GM12878 (cell line): Measurements from ENCODE around the gene CCM2. TPM values are rescaled to one million over a fixed set of nuclear protein-coding genes. Genes with fewer than 3 reads are reported as not detected.

Experiments used
- ATAC-seq: fragments of 200-7000 bp; cut with Tn5 transposase; 3 replicates; pipeline ENCODE4 v1.9.1; 2020; ENCODE audit warnings: mild to moderate bottlenecking, moderate library complexity
- BruUV-seq: library from RNA; stranded (reverse); fragments of 400-500 nt; replicated peaks from 2 replicates; lab custom pipeline; 2021; lab: Mats Ljungman, UMichigan
- CTCF ChIA-PET: fragments of 300-600 bp; sonication (Branson Sonifier 250); formaldehyde crosslinking; extraction: SDS; loops from one replicate; lab custom pipeline; 2021; ENCODE audit warnings: inconsistent platforms; lab: Yijun Ruan, JAX
- POLR2A ChIA-PET: fragments of 350-600 bp; formaldehyde crosslinking; extraction: SDS; loops from one replicate; lab custom pipeline; 2021; ENCODE audit warnings: inconsistent platforms; lab: Charles Lee
- RAD21 ChIA-PET: fragments of 300-600 bp; sonication (Branson Sonifier 250); formaldehyde crosslinking; loops from one replicate; lab custom pipeline; 2023; ENCODE audit warnings: antibody characterized with exemption; ENCODE audit not compliant: unreplicated experiment; lab: Charles Lee
- SMC1A ChIA-PET: fragments of 300-600 bp; sonication (Branson Sonifier 250); formaldehyde crosslinking; loops from one replicate; lab custom pipeline; 2023; ENCODE audit not compliant: unreplicated experiment, uncharacterized antibody; lab: Charles Lee
- DNase-seq: peaks from one replicate; pipeline ENCODE4 v3.0.0-alpha.2; 2011; ENCODE audit warnings: low read depth, low spot score
- FAIRE-seq: peaks from 3 replicates; lab custom pipeline; 2011; peaks lifted over from hg19 to GRCh38; lab: Jason Lieb, UNC
- H2AFZ ChIP-seq: 2 replicates; pipeline ENCODE4 v1.6.0; 2011; ENCODE audit warnings: low read depth, low read length, control low read depth; ENCODE audit not compliant: control insufficient read depth
- H3K27ac ChIP-seq: 2 replicates; pipeline ENCODE4 v1.5.1; 2011; ENCODE audit warnings: control low read depth; ENCODE audit not compliant: control insufficient read depth, insufficient read depth
- H3K27me3 ChIP-seq, 2 experiments: replicated peaks in 1 of 2; 2 replicates each; pipeline versions ENCODE4 v1.6.0 to v1.6.1; 2011; ENCODE audit warnings: low read length in 1 of 2; ENCODE audit not compliant: control insufficient read depth in 2 of 2, insufficient read depth in 2 of 2
- H3K36me3 ChIP-seq, 2 experiments: 2 replicates each; pipeline ENCODE4 v1.5.1; 2011; ENCODE audit warnings: low read length in 1 of 2; ENCODE audit not compliant: control insufficient read depth in 2 of 2, insufficient read depth in 2 of 2
- H3K4me1 ChIP-seq: 2 replicates; pipeline ENCODE4 v1.6.1; 2011; ENCODE audit warnings: mild to moderate bottlenecking, low read length, moderate library complexity, mixed read lengths; ENCODE audit not compliant: control insufficient read depth, insufficient read depth
- H3K4me2 ChIP-seq: 2 replicates; pipeline ENCODE4 v1.6.0; 2011; ENCODE audit warnings: control low read depth; ENCODE audit not compliant: control insufficient read depth, insufficient read depth
- H3K4me3 ChIP-seq: fragments of 200-600 bp; sonication (generic); 2 replicates; pipeline ENCODE4 v1.5.1; 2016
- H3K79me2 ChIP-seq: 2 replicates; pipeline ENCODE4 v1.6.0; 2011; ENCODE audit warnings: low read length; ENCODE audit not compliant: control insufficient read depth, insufficient read depth
- H3K9ac ChIP-seq: 2 replicates; pipeline ENCODE4 v1.8.0; 2011; ENCODE audit warnings: low read length, control low read depth, mixed read lengths; ENCODE audit not compliant: control insufficient read depth, insufficient read depth
- H3K9me3 ChIP-seq: replicated peaks from 3 replicates; pipeline ENCODE4 v1.5.1; 2011; ENCODE audit warnings: mild to moderate bottlenecking, low read length; ENCODE audit not compliant: control insufficient read depth, insufficient read depth
- H4K20me1 ChIP-seq: 2 replicates; pipeline ENCODE4 v1.6.0; 2011; ENCODE audit not compliant: control insufficient read depth, insufficient read depth
- EZH2 ChIP-seq: IDR thresholded peaks from 2 replicates; pipeline ENCODE4 v1.6.1; 2012; ENCODE audit warnings: low read depth, mild to moderate bottlenecking, control low read depth, inconsistent platforms, low read length, borderline replicate concordance; ENCODE audit not compliant: control insufficient read depth
- MLLT1 ChIP-seq: fragments of 450-650 bp; IDR thresholded peaks from 2 replicates; pipeline ENCODE4 v1.6.1; 2016; ENCODE audit warnings: mild to moderate bottlenecking
- NR2C1 ChIP-seq: fragments of 450-650 bp; IDR thresholded peaks from 2 replicates; pipeline ENCODE4 v1.6.1; 2017; ENCODE audit warnings: antibody characterized with exemption, mild to moderate bottlenecking, moderate library complexity
- PKNOX1 ChIP-seq: fragments of 450-650 bp; IDR thresholded peaks from 2 replicates; pipeline ENCODE4 v1.6.1; 2016; ENCODE audit warnings: mild to moderate bottlenecking
- POLR2AphosphoS5 ChIP-seq: IDR thresholded peaks from 2 replicates; pipeline ENCODE4 v1.6.1; 2011; ENCODE audit warnings: mild to moderate bottlenecking, low read length, inconsistent platforms
- REST ChIP-seq: IDR thresholded peaks from 2 replicates; pipeline ENCODE4 v1.6.1; 2012; ENCODE audit warnings: mild to moderate bottlenecking, low read depth, low read length
- SREBF1 ChIP-seq: IDR thresholded peaks from 2 replicates; pipeline ENCODE4 v1.6.1; 2012; ENCODE audit warnings: mild to moderate bottlenecking, low read length
- TCF7 ChIP-seq: IDR thresholded peaks from 2 replicates; pipeline ENCODE4 v1.6.1; 2014; ENCODE audit warnings: antibody characterized with exemption, borderline replicate concordance
- YY1 ChIP-seq: IDR thresholded peaks from 2 replicates; pipeline ENCODE4 v1.6.1; 2011; ENCODE audit warnings: low read depth, mild to moderate bottlenecking, low read length
- ZNF274 ChIP-seq: IDR thresholded peaks from one replicate; pipeline ENCODE4 v1.8.0; 2011; ENCODE audit not compliant: insufficient read length, insufficient read depth
- WGBS: methylation state at CpG from one replicate; pipeline ENCODE4 v1.1.6; 2016; ENCODE audit warnings: low lambda C conversion rate; ENCODE audit not compliant: insufficient replicate concordance, insufficient coverage; ENCODE audit errors: missing lambda C conversion rate; 5-methylcytosine and 5-hydroxymethylcytosine counted together
- in situ Hi-C: fragments of 300-500 bp; cut with MboI; formaldehyde crosslinking; loops from 9 replicates; pipeline ENCODE4 v1.14.3; 2018; ENCODE audit warnings: mixed read lengths
- intact Hi-C: fragments of 100-400 bp; cut with micrococcal nuclease; formaldehyde crosslinking; loops from one replicate; pipeline ENCODE4 v1.14.2; 2022; ENCODE audit not compliant: unreplicated experiment
- polyA plus RNA-seq, 11 experiments: library from polyadenylated mRNA; depleted of rRNA in 4 of 11; unstranded in 6 of 11; stranded (reverse) in 5 of 11; fragments of >200 nt; fragmentation: Nextera tagmentation in 4 of 11; fragmentation: Illumina TruSeq in 1 of 11; extraction: Ambion mirVana in 4 of 11; extraction: Trizol in 1 of 11; gene quantifications; 1 replicate in 1 of 11; 2 replicates in 10 of 11; pipeline versions ENCODE4 v1.2.1 to v1.2.3, GENCODE V29; 2011 to 2016; ENCODE audit warnings: inconsistent platforms in 2 of 11, missing spikeins in 2 of 11, low read depth in 1 of 11
- total RNA-seq, 4 experiments: library from RNA; depleted of rRNA in 3 of 4; stranded (reverse); fragments of >200 nt in 3 of 4; fragmentation: Illumina TruSeq in 1 of 4; extraction: Trizol in 1 of 4; gene quantifications; 2 replicates each; pipeline versions ENCODE4 v1.2.1 to v1.2.3, GENCODE V29; 2013 to 2021
- TF ChIP-seq, protein P1 (sequence below): fragments of 450-650 bp; IDR thresholded peaks from 2 replicates; pipeline ENCODE4 v1.6.1; 2017; ENCODE audit warnings: antibody characterized with exemption, mild to moderate bottlenecking, moderate library complexity

Gene CCM2
- total and polyA plus RNA-seq, 10 of the 15 experiments (the other 5 are each of a cell fraction or from before 2014, with no cell fraction given), result 1.00 to 82.3 (median 48.7) TPM

DNA sequence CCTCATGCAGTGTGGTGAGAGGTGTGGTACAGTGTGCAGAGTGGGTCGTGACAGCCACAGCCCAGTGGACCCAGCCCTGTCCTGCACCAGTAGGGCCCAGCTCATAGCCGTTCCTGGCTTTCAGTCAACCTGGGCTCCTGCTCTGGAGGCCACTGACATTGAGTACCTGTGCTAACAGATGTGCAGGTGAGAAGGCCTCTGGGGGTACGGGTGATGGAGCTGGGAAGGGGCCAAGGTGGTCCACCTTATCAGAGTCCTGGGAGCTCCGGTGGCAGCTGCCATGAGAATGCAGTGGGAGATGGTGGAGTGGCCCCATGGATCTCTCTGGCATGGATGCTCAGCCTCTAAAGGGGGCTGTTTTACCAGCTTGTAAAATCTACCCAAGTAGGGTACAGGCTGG, 117.6 kb downstream of the CCM2 start:
- no peaks in the 10 kb centered on the region for H3K79me2 ChIP-seq
- no peak overlapping the region for H3K9ac ChIP-seq
- no peak overlapping the region for H2AFZ ChIP-seq
- H4K20me1 ChIP-seq, result no peaks in the 10 kb centered on the region
- no peak overlapping the region for H3K4me2 ChIP-seq
- H3K27me3 ChIP-seq, result no peaks in the 10 kb centered on the region; a peak in 1 of 4 replicates
- H3K4me3 ChIP-seq, result no peak overlapping the region
- no peak overlapping the region for H3K27ac ChIP-seq
- no peak for FAIRE-seq
- ChIA-PET POLR2A (interaction anchor here (0.6 kb wide), 1 partner anchor 129 kb away, joined by 4 read pairs; no protein-coding TSS in a partner anchor), CTCF (interaction anchor here (2.6 kb wide), 1 partner anchor 18 kb away, joined by 7 read pairs; no protein-coding TSS in a partner anchor), SMC1A (interaction anchor here (0.6 to 1.0 kb wide), 3 partner anchors 123 to 237 kb away, joined by 3 read pairs; no protein-coding TSS in a partner anchor), RAD21 (interaction anchor here (0.5 to 1.5 kb wide), 2 partner anchors 18 to 198 kb away, joined by 3 read pairs; no protein-coding TSS in a partner anchor)
- BruUV-seq, result no TSS peak
- no peaks in the 10 kb centered on the region for H3K36me3 ChIP-seq
- H3K9me3 ChIP-seq, result no peaks in the 10 kb centered on the region
- H3K4me1 ChIP-seq, result no peaks in the 10 kb centered on the region; the same call in 1 of the 2 replicates
- 27% methylated on average over 4 of the region's 4 CpGs for WGBS
- no peak for ATAC-seq
- intact Hi-C loops (no loop called here), in situ Hi-C loops (no loop called here)
- no peak for DNase-seq
- TF ChIP-seq, protein P1, sequence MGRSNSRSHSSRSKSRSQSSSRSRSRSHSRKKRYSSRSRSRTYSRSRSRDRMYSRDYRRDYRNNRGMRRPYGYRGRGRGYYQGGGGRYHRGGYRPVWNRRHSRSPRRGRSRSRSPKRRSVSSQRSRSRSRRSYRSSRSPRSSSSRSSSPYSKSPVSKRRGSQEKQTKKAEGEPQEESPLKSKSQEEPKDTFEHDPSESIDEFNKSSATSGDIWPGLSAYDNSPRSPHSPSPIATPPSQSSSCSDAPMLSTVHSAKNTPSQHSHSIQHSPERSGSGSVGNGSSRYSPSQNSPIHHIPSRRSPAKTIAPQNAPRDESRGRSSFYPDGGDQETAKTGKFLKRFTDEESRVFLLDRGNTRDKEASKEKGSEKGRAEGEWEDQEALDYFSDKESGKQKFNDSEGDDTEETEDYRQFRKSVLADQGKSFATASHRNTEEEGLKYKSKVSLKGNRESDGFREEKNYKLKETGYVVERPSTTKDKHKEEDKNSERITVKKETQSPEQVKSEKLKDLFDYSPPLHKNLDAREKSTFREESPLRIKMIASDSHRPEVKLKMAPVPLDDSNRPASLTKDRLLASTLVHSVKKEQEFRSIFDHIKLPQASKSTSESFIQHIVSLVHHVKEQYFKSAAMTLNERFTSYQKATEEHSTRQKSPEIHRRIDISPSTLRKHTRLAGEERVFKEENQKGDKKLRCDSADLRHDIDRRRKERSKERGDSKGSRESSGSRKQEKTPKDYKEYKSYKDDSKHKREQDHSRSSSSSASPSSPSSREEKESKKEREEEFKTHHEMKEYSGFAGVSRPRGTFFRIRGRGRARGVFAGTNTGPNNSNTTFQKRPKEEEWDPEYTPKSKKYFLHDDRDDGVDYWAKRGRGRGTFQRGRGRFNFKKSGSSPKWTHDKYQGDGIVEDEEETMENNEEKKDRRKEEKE, result no peak
- no peak for TF ChIP-seq YY1
- TF ChIP-seq PKNOX1, result no peak
- TF ChIP-seq POLR2AphosphoS5, result no peak
- no peak for TF ChIP-seq SREBF1
- TF ChIP-seq EZH2, result no peak
- TF ChIP-seq NR2C1, result no peak
- TF ChIP-seq ZNF274, result no peak
- TF ChIP-seq TCF7, result no peak
- TF ChIP-seq MLLT1, result no peak
- no peak for TF ChIP-seq REST
